Stimulated activated CD4-positive, alpha-beta T cell treated with anti-CD3 and anti-CD28 coated beads, Interleukin-12 subunit alpha, Interleukin-12 subunit beta, amount 100 ng/mL, for 48 hours (primary cell): ENCODE results near the gene ERC1.
"Not testable (repeated sequence)": the region's sequence is repeated elsewhere in the genome, so short reads cannot be mapped to it uniquely, and the experiment has no call there.

Source experiments
- DNase-seq, 3 donors: peaks; one replicate each; pipeline ENCODE4 v3.0.0-alpha.2; 2020; ENCODE audit warnings: low read depth in 2 of 3, low spot score in 1 of 3

Gene ERC1

GRCh38 chr12:1071182-1071581 is 80.2 kb downstream of the ERC1 start:
- no peak for DNase-seq

GRCh38 chr12:1073652-1074051 is 82.6 kb downstream of the ERC1 start:
- no peak for DNase-seq

GRCh38 chr12:1077036-1077803 is 86.2 kb downstream of the ERC1 start:
- DNase-seq: no peak

- no peak for DNase-seq
Observed at GRCh38 chr12:1078002-1078401, 87.0 kb downstream of the ERC1 start.

- DNase-seq: no peak
Observed at GRCh38 chr12:1080520-1081223, 89.6 kb downstream of the ERC1 start.

GRCh38 chr12:1083151-1083888 is 92.3 kb downstream of the ERC1 start:
- no peak for DNase-seq

GRCh38 chr12:1083889-1084262 is 92.9 kb downstream of the ERC1 start:
- no peak for DNase-seq

- DNase-seq: no peak
Observed at GRCh38 chr12:1091350-1091749, 100.3 kb downstream of the ERC1 start.

- peak in 1 of 3 donors; percentile 67 for DNase-seq
Observed at GRCh38 chr12:1093166-1093751, 102.2 kb downstream of the ERC1 start.

GRCh38 chr12:1094714-1095113 is 103.7 kb downstream of the ERC1 start:
- DNase-seq: no peak

- peak in 2 of 3 donors; percentile 3 to 38 for DNase-seq
Observed at GRCh38 chr12:1099158-1099557, 108.1 kb downstream of the ERC1 start.

- not testable (repeated sequence) for DNase-seq
Observed at GRCh38 chr12:1099618-1100017, 108.6 kb downstream of the ERC1 start.

GRCh38 chr12:1102115-1102514 is 111.1 kb downstream of the ERC1 start:
- no peak for DNase-seq

GRCh38 chr12:1102791-1103450 is 111.9 kb downstream of the ERC1 start:
- no peak for DNase-seq

GRCh38 chr12:1103632-1104031 is 112.6 kb downstream of the ERC1 start:
- no peak for DNase-seq

GRCh38 chr12:1104088-1104800 is 113.2 kb downstream of the ERC1 start:
- no peak for DNase-seq

- DNase-seq: no peak
Observed at GRCh38 chr12:1107669-1108068, 116.6 kb downstream of the ERC1 start.

GRCh38 chr12:1108276-1108675 is 117.3 kb downstream of the ERC1 start:
- DNase-seq: no peak

GRCh38 chr12:1115484-1116231 is 124.6 kb downstream of the ERC1 start:
- DNase-seq: no peak

GRCh38 chr12:1117371-1117770 is 126.3 kb downstream of the ERC1 start:
- no peak for DNase-seq
